HFF-Myc (cell line): ENCODE results near the gene CDK5RAP3.
A peak's percentile ranks its signal among the peaks of the same experiment; 100 is the strongest.

Source experiments
- DNase-seq: peaks from one replicate; pipeline ENCODE4 v3.0.0-alpha.2; 2011; ENCODE audit warnings: low read depth; ENCODE audit errors: extremely low read depth
- H3K4me3 ChIP-seq: replicated peaks from 2 replicates; pipeline ENCODE4 v1.5.1; 2011; ENCODE audit warnings: low read depth, mild to moderate bottlenecking, control low read depth, low read length
- TF ChIP-seq, protein P1 (sequence below): IDR thresholded peaks from 2 replicates; pipeline ENCODE4 v1.5.1; 2012; ENCODE audit warnings: mild to moderate bottlenecking, low read depth, low read length, control low read depth; ENCODE audit errors: missing control alignments

The CDK5RAP3 gene

DNA sequence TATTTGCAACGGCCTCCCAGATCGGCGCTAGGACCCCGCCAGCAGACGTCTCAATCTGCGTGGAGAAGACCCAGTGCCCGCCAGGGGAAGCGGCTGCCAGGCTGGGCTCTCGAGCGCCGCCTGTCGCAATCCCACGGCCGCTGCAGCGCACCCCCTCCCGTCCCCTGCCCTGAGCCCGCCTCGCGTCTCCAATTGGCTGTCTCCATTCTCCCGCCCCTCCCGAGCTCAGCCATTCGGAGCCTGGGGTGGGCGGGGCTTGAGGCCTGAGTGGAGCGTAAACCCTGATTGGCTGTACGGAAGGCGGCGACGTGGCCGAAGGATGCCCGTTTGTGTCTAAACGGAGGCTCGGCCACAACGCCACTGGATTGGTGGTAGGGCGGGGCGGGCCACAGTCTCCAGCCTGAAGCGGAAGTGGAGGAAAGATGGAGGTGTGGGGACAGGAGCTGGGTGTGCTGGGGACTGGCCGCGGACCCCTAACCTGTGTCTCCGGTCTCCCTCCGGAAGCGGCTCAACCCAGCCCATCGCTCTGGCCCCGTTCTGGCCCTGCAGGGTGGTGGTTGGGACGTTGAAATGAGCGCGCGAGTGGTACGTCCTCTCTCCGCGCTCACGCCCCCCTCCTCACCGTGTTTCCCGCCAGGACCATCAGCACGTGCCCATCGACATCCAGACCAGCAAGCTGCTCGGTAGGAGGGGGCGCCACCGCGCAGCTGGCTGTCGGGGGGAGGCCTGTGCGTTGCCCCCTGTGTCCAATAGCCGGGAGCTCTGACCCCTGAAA is at the start of gene CDK5RAP3:
CDK5RAP3 (plus strand) TSS at position 389 of the 775 bp plus-strand sequence; CDS start at position 423, 34 bp downstream.
- TF ChIP-seq, protein P1, sequence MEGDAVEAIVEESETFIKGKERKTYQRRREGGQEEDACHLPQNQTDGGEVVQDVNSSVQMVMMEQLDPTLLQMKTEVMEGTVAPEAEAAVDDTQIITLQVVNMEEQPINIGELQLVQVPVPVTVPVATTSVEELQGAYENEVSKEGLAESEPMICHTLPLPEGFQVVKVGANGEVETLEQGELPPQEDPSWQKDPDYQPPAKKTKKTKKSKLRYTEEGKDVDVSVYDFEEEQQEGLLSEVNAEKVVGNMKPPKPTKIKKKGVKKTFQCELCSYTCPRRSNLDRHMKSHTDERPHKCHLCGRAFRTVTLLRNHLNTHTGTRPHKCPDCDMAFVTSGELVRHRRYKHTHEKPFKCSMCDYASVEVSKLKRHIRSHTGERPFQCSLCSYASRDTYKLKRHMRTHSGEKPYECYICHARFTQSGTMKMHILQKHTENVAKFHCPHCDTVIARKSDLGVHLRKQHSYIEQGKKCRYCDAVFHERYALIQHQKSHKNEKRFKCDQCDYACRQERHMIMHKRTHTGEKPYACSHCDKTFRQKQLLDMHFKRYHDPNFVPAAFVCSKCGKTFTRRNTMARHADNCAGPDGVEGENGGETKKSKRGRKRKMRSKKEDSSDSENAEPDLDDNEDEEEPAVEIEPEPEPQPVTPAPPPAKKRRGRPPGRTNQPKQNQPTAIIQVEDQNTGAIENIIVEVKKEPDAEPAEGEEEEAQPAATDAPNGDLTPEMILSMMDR = peak; percentile 89
- DNase-seq = peak; percentile 98
- peak within 1 kb of the TSS; percentile 86 for H3K4me3 ChIP-seq

GRCh38 chr17:47924785-47925677 is 45.9 kb upstream of the CDK5RAP3 start:
- no peak for DNase-seq
- TF ChIP-seq, protein P1 = no peak
- no peak overlapping the region for H3K4me3 ChIP-seq

DNA sequence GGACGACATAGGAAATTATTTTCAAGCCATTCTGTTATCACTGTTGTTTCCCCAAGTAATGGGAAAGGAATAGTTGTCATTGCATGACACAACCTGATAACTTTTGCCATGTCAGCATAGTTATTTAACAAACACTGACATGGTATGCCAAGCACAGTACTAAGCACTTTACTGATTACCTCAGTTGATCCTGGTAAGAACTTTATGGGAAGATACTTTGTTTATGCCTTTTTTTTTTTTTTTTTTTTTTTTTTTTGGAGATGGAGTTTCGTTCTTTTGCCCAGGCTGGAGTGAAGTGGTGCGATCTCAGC is 45.3 kb upstream of the CDK5RAP3 start:
- DNase-seq = no peak
- TF ChIP-seq, protein P1 = no peak
- H3K4me3 ChIP-seq = no peak overlapping the region

DNA sequence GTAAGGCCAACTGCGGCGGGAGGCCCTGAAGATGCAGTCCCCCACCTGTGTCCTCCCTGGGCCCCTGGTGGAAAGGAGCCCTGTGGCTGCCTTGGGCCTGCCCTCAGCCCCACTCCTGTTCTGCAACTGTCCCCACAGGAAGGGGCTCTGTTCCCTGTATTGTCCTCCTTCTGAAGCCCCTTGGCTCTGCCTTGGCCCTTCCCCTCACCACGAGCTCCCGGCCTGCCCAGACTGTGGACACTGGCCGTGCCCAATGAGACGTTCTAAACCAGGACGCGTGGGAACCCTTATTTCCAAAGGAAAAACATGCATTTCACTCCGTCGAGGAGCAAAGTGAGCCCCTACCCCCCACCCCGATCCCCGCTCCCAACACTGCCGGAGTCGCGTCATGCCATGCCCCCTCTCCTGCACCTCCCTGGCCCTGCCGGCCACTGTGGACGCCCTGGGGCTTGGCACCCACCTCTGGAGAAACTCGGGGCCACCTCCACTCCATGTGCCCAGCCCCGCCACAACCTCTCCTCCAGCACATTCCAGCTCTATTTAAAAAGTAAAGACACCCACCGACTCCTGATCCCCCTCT is 43.0 kb upstream of the CDK5RAP3 start:
- TF ChIP-seq, protein P1 = no peak
- DNase-seq = no peak
- H3K4me3 ChIP-seq = no peak overlapping the region

DNA sequence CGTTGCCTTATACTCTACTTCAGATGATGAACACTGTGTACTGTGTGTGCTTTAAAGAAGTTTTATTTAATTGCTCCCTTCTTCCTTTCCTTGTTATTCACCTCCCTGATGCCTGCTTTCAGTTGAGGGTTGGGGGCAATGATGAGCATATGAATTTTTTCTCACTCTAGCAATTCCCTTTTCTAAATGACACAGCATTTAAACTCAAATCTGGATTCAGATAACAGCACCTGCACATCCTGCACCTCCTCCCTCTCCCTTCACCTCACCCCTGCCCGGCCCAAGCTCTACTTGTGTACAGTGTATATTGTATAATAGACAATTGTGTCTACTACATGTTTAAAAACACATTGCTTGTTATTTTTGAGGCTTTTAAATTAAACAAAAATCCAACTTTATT is 42.5 kb upstream of the CDK5RAP3 start:
- TF ChIP-seq, protein P1 = no peak
- no peak overlapping the region for H3K4me3 ChIP-seq
- DNase-seq = no peak

GRCh38 chr17:47929218-47930000 is 41.5 kb upstream of the CDK5RAP3 start:
- H3K4me3 ChIP-seq = no peak overlapping the region
- TF ChIP-seq, protein P1 = no peak
- DNase-seq = no peak
